ENCODE measurements around the gene TPSAB1.

Gene TPSAB1

DNA sequence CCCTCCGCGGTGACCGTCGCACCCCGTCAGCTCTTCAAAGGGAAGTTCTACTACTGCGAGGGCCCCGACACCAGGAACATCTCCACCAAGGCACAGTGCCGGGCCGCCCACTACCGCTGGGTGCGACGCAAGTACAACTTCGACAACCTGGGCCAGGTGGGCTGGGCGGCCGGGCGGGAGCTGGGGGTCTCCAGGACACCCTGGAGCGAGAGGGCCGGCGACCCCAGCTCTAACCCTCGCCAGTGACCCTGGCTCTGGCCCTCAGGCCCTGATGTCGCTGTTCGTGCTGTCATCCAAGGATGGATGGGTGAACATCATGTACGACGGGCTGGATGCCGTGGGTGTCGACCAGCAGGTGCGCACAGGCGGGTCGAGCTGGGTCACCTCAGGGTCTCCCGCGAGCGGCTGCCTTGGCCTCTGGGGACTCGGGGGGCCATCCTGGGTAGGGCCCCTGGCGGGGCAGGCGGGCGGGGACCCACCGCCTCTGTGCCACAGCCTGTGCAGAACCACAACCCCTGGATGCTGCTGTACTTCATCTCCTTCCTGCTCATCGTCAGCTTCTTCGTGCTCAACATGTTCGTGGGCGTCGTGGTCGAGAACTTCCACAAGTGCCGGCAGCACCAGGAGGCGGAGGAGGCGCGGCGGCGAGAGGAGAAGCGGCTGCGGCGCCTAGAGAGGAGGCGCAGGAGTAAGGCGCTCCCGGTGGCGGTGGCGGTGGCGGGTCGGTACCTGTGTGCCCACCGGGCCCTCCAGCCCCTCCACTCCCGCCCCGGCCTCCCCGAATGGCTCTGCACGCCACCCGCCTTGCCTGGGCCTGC lies 28.8 kb upstream of the TPSAB1 start:
- DNase-seq, result no peak

DNA sequence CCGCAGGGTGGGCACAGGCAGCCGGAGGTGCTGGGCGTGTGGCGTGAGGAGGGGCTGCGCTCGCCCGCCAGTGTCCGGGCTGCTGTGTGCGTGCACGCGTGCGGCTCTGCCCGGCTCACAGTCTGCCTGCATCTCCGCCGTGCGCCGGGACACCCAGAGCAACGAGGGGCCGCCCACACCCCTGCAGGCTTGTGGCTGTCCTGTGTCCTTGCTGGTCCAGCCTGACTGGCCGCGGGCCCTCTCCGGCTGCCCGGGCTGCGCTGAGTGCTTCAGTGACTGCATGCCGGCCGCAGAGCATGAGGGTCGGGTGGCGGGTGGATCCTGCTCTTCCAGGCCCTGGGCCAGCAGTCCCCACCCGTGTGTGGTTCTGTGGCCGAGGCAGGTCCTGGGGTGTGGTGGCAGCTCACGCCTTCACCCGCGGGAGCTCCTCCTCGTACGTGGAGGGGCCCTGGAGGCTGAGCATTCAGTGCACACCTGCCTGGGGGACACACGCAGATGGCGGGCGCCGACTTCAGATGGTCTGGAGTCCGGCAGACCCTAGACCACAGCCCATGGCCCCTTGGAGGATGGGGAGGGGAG lies 27.8 kb upstream of the TPSAB1 start:
- no peak for DNase-seq

GRCh38 chr16:1213231-1213630 lies 27.3 kb upstream of the TPSAB1 start:
- DNase-seq, result no peak

- DNase-seq, result no peak
Measured at GRCh38 chr16:1213796-1214372, 26.6 kb upstream of the TPSAB1 start.

GRCh38 chr16:1214719-1215118 lies 25.8 kb upstream of the TPSAB1 start:
- no peak for DNase-seq

DNA sequence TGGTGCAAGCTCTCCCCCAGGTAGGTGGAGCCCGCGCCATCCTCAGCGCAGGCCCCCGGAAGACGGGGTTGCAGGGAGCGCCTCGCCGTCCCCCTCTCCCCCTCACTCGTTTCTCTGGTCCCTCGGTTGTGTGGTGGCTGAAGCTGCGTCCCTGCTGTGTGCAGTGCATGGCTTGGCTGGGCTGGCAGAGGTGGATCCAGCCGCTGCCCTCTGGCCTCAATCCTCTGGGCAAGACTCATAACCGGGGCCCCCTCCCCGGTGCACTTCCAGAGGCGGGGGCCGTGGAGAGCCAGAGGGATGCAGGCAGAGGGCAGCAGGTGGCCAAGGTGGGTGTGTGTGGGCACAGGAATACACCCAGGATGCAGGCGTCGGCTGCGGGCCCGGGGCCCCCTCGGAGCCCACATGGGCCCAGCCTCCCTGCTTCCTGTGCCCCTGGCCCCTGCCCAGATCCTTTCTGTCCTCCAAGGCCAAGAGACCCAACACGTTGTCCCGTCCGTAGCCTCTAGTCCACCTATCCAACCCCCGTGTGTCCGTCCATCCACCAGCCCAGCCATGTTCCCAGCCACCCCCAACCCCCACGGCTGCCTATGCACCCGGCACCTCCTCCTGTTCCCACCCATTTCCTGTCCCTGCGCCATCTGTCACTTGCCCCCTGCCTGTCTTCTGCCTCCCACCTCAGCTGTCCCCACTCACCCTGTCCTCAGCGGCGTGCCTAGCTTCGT lies 24.8 kb upstream of the TPSAB1 start:
- DNase-seq, result no peak

DNA sequence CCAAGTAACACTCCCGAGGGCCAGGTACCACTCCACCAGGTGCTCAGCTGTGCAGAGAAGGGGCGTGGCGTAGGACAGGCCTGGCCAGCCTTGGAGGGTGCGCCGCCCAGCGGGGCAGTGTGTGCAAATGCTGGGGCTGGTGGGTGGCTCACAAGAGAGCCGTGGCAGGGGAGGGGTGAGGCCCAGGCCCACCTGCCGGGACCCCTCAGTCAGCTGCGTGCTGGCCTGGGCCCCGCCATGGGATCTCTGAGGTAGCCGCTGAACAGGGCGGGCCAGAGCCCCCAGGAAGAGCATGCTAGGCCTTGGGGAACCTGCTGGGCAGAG lies 24.2 kb upstream of the TPSAB1 start:
- no peak for DNase-seq

DNA sequence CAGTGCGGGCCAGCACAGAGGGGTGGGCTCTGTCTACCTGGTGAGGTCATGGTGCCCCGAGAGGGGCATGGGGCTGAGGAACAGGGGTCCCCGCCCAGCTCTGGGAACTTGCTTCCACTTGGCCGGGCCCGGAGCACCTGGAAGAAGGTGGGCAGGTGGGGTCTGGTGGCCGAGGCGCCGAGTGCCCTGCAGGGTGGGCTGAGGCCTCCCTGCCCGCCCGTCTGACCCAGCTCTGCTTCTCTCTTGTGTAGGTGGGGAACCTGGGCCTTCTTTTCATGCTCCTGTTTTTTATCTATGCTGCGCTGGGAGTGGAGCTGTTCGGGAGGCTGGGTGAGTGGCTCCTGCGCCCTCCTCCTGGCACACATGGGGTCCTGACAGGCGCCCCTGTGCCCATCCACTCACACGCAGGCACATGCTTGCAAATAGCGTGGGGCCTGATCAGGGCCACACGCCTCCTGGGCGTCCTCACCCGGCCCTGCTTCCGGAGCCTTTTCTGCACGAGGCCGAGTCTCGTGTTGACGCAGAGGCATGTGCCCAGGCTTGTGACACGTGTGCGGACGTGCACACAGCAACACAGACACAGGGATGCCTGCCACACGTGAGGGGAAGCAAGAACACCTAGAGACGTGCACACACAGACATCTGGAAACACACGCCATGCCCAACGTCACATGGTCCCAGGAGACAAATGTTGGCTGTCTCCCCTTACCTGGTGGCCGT lies 23.7 kb upstream of the TPSAB1 start:
- DNase-seq, result no peak

DNA sequence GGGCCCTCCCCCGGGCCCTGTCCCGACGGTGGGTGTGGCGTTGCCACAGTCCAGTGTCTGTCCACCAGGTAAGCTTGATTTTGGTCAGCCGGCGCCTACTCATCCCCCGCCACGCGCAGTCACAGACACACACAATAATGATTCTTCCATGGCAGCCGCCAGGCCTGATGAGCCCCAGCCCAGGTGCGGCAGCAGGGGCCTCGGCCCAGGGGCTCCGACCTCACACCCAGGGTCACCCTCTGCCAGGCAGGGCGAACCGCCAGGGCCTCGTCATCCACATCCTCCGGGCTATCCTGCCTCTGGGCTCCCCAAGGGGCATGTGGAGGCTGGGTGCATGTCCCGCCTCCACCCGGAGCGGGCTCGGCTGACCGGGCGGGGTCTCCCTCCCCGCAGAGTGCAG lies 23.0 kb upstream of the TPSAB1 start:
- DNase-seq, result no peak

DNA sequence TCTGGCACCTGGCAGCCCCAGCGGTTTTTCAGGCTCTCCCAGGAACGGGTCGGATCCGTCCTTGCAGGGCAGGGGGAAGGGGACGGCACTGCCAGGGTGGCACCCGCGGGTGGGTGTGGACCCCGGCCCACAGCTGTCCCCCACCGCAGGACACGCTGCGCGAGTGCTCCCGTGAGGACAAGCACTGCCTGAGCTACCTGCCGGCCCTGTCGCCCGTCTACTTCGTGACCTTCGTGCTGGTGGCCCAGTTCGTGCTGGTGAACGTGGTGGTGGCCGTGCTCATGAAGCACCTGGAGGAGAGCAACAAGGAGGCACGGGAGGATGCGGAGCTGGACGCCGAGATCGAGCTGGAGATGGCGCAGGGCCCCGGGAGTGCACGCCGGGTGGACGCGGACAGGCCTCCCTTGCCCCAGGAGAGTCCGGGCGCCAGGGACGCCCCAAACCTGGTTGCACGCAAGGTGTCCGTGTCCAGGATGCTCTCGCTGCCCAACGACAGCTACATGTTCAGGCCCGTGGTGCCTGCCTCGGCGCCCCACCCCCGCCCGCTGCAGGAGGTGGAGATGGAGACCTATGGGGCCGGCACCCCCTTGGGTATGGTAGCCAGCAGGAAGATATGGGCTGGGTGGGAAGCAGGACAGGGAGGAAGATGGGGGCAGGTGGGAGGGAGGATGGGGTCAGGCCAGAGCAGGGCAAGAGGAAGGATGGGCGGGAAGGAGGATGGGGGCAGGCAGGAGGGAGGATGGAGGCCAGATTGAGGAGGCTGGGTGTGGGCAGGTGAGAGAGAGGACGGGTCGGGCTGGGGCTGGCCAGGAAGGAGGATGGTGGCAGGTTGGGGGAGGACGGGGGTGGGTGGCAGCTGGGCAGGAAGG lies 22.2 kb upstream of the TPSAB1 start:
- DNase-seq, result no peak

- DNase-seq, result no peak
Measured at GRCh38 chr16:1218930-1219611, 21.4 kb upstream of the TPSAB1 start.

- DNase-seq, result no peak
Measured at GRCh38 chr16:1220098-1220728, 20.3 kb upstream of the TPSAB1 start.

GRCh38 chr16:1220841-1221627 lies 19.5 kb upstream of the TPSAB1 start:
- no peak for DNase-seq

GRCh38 chr16:1221628-1222552 lies 18.6 kb upstream of the TPSAB1 start:
- no peak for DNase-seq

- DNase-seq, result no peak
Measured at GRCh38 chr16:1222553-1223354, 17.8 kb upstream of the TPSAB1 start.

GRCh38 chr16:1223355-1224214 lies 16.9 kb upstream of the TPSAB1 start:
- DNase-seq, result no peak

GRCh38 chr16:1224558-1224957 lies 15.9 kb upstream of the TPSAB1 start:
- no peak for DNase-seq
